SIG-M5 treated with dmso at 0.1 percent for 504 hours (cell line): ENCODE measurements around the gene CCNG2.
"Not testable (repeated sequence)": the region's sequence is repeated elsewhere in the genome, so short reads cannot be mapped to it uniquely, and the experiment has no call there.

Experiments used
- DNase-seq: peaks from one replicate; lab custom pipeline; 2025; ENCODE audit not compliant: unreplicated experiment; lab: John Stamatoyannopoulos, UW

CCNG2 gene, protein sequence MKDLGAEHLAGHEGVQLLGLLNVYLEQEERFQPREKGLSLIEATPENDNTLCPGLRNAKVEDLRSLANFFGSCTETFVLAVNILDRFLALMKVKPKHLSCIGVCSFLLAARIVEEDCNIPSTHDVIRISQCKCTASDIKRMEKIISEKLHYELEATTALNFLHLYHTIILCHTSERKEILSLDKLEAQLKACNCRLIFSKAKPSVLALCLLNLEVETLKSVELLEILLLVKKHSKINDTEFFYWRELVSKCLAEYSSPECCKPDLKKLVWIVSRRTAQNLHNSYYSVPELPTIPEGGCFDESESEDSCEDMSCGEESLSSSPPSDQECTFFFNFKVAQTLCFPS

GRCh38 chr4:77156912-77157858, at the start of gene CCNG2:
TSS of gene CCNG2 (plus strand) at chr4:77157207. CDS start at chr4:77158533, 1,326 bp downstream.
- peak; percentile 90 for DNase-seq

GRCh38 chr4:77110730-77111129, 46.3 kb upstream of the CCNG2 start:
- DNase-seq, result no peak

DNA sequence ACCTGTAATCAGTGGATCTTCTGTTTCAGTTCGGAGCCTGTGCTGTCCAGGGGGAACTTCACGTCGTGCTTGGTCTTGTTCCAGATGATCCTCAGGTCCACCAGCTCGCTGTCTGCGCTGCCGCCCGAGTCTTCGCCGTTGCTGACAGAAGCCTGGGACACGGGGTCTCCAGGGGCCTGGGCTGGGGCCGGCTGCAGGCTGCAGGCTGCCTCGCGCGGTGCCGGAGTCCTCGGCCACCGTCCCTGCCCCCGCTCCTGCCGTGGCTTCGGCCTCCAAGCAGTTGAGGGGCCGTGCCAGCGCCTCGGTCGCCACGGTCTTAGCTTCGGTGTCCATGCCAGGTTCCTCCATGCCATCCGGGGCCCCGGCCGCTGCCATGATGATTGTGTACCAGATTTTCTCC, 43.9 kb upstream of the CCNG2 start:
- no peak for DNase-seq

- DNase-seq, result no peak
These were observed 39.3 kb upstream of the CCNG2 start for GRCh38 chr4:77117721-77118120.

- DNase-seq, result no peak
These were observed 36.0 kb upstream of the CCNG2 start for GRCh38 chr4:77120886-77121508.

- no peak for DNase-seq
These were observed 35.2 kb upstream of the CCNG2 start for GRCh38 chr4:77121736-77122240.

DNA sequence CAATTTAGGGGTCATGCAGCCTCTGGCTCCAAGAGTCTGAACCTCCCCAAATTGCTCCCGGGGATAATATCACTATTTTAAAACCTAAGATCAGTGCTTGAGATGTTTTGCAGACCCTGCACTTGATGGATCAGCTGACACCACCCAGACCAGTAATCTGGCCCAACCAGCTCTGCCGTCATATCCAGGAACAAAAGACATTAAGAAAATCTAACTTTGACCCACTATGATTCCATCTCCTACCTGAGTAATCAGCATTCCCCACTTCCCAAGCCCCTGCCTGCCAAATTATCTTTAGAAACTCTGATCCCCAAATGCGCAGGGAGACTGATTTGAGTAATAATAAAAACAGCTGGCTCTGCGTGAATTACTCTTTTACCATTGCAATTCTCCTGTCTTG, 34.4 kb upstream of the CCNG2 start:
- no peak for DNase-seq

- DNase-seq, result peak; percentile 40
These were observed 33.6 kb upstream of the CCNG2 start for GRCh38 chr4:77123411-77123810.

GRCh38 chr4:77124576-77124975, 32.4 kb upstream of the CCNG2 start:
- no peak for DNase-seq

- DNase-seq, result no peak
These were observed 31.0 kb upstream of the CCNG2 start for GRCh38 chr4:77125961-77126360.

GRCh38 chr4:77126809-77127208, 30.2 kb upstream of the CCNG2 start:
- peak; percentile 92 for DNase-seq

GRCh38 chr4:77127215-77127614, 29.8 kb upstream of the CCNG2 start:
- peak; percentile 42 for DNase-seq

- no peak for DNase-seq
These were observed 29.0 kb upstream of the CCNG2 start for GRCh38 chr4:77127837-77128621.

GRCh38 chr4:77132652-77133312, 24.2 kb upstream of the CCNG2 start:
- no peak for DNase-seq

DNA sequence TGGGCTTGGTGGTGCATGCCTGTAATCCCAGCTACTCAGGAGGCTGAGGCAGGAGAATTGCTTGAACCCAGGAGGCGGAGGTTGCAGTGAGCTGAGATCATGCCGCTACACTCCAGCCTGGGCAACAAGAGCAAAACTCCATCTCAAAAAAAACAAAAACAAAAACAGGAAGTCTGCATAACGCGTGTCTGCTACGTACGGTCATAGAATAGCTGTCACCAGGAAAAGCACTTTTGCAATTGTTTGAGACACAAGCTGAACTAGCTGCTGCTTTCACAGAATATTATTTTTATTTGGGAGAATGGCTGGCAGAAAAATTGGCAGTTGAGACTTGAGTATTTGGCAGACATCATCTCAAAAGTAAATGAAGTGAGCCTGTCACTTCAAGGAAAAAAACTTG, 19.6 kb upstream of the CCNG2 start:
- DNase-seq, result not testable (repeated sequence)

- DNase-seq, result no peak
These were observed 14.9 kb upstream of the CCNG2 start for GRCh38 chr4:77141964-77142645.

DNA sequence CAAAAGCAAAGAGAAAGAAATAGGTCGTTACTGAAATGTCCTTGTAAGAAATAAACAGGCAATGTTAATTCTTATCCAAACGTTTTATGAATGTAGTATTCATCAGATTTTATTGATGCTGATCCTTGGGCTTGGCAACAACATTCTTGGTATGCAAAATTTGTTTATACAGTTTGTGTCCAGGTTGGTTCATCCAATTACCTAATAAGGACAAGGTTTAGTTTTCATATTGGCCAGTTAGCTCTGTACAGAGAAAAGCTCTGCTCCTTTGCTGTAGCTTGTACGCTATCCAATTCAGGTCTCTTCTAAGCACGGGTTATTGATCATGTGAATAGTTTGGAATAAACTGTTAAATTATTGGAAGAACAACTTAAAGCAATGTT, 14.4 kb upstream of the CCNG2 start:
- no peak for DNase-seq

DNA sequence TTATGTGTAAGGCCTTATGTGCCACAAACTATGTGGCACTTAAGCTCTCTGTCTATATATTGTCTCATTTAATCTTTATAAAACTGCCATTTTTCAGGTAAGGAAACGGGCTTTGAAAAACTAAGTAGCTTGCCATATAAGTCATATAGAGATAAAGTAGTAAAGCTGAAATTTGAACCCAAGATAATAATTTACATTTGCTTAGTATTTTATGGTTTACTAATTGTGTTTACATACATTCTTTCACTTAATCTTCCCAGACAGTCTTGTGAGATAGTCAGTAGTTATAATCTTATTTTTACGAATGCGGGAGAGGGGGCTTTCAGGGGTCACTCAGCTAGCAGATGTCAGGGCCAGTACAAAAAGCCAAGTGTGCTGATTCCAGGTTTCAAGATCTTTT, 13.9 kb upstream of the CCNG2 start:
- no peak for DNase-seq

GRCh38 chr4:77145842-77146185, 11.2 kb upstream of the CCNG2 start:
- no peak for DNase-seq
